ENCODE results near the gene SETBP1.

DNA sequence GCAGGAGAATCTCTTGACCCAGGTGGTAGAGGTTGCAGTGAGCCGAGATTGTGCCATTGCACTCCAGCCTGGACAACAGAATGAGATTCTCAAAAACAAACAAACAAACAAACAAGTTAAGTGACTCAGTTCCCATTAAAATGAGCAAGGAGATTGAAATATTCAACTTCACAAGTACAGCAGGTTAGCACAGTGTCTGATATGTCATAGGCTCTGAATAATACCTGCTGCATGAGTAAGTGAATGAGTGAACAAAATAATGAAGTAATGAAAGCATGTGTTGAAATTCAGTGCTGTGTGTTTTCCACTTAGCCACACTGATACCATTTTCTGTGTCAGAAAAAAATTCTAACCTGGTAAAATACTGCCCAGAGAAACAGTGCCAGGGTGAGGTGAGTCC, 41.9 kb upstream of the SETBP1 start:
- TF ChIP-seq ISX (CRISPR knock-in tag; conservative IDR thresholded peaks at IDR 0.05) (no peak), XBP1 (CRISPR knock-in tag; IDR thresholded peaks at IDR 0.05) (no peak), EP300 (IDR thresholded peaks at IDR 0.05; ENCODE audit: low read depth in 2 of 2, low read length in 2 of 2) (no peak), EP300 (CRISPR knock-in tag; IDR thresholded peaks at IDR 0.05; ENCODE audit: borderline replicate concordance) (no peak), KDM1A (CRISPR knock-in tag; IDR thresholded peaks at IDR 0.05) (no peak), SATB2 (CRISPR knock-in tag; IDR thresholded peaks at IDR 0.05) (no peak), HCFC1 (IDR thresholded peaks at IDR 0.05; ENCODE audit: low read depth, low read length) (no peak), STAG1 (CRISPR knock-in tag; IDR thresholded peaks at IDR 0.05) (no peak)
- TF ChIP-seq, protein P1, sequence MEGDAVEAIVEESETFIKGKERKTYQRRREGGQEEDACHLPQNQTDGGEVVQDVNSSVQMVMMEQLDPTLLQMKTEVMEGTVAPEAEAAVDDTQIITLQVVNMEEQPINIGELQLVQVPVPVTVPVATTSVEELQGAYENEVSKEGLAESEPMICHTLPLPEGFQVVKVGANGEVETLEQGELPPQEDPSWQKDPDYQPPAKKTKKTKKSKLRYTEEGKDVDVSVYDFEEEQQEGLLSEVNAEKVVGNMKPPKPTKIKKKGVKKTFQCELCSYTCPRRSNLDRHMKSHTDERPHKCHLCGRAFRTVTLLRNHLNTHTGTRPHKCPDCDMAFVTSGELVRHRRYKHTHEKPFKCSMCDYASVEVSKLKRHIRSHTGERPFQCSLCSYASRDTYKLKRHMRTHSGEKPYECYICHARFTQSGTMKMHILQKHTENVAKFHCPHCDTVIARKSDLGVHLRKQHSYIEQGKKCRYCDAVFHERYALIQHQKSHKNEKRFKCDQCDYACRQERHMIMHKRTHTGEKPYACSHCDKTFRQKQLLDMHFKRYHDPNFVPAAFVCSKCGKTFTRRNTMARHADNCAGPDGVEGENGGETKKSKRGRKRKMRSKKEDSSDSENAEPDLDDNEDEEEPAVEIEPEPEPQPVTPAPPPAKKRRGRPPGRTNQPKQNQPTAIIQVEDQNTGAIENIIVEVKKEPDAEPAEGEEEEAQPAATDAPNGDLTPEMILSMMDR (CRISPR knock-in tag; IDR thresholded peaks at IDR 0.05): no peak
